ENCODE data around the gene PRDM16. TPM values are rescaled to one million over a fixed set of nuclear protein-coding genes. Genes with fewer than 3 reads are reported as not detected.

Gene PRDM16
- total RNA-seq, 4 donors from 2014 or later = 0.08 to 0.19 (median 0.12) TPM

- Histone ChIP-seq H3K36me3 (peaks cover 0 to 6% (median 0%) of the 10 kb centered on the region in 3 donors), H3K9me3 (no peaks in the 10 kb centered on the region), H3K27me3 (peaks cover 0 to under 1% (median 0%) of the 10 kb centered on the region in 4 donors), H3K4me1 (peaks cover 55 to 99% (median 65%) of the 10 kb centered on the region in 3 donors), H3K27ac (peak overlapping the region; percentile 81 to 84 (median 82)), H3K4me3 (no peak overlapping the region)
- TF ChIP-seq POLR2A (IDR thresholded peaks at IDR 0.05) (no peak), CTCF (IDR thresholded peaks at IDR 0.05) (no peak)
- no peak for DNase-seq
- intact Hi-C loops (cut with DNase I) = no loop called here
- 39 to 43% methylated on average over 6 to 10 of the region's 14 CpGs for WGBS, 2 donors
Measured at GRCh38 chr1:3460672-3461131, 391.7 kb downstream of the PRDM16 start.

- no peak for DNase-seq
- H3K4me1 ChIP-seq = peaks cover 50 to 99% (median 72%) of the 10 kb centered on the region in 3 donors
- intact Hi-C loops (cut with DNase I) = no loop called here
Measured at GRCh38 chr1:3461238-3461933, 392.4 kb downstream of the PRDM16 start.

DNA sequence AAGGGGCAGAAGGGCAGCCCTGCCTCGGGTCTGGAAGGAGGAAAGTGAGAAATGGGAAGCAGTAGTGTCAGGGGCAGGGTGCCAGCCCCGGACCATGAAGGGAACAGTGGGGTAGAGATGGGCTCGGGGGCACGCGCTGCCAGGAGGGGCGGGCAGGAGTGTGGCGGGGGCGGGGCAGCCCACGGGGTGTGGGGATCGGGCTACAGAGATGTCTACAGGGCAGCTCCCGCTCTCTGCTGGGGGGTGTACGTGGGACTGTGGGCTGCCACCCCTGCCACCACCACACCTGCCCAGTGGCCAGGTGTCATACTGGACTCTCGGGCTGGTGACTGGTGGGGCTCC, 392.9 kb downstream of the PRDM16 start:
- DNase-seq = no peak
- WGBS, 2 donors = 74 to 78% methylated on average over 10 to 12 of the region's 13 CpGs
- peaks cover 49 to 99% (median 77%) of the 10 kb centered on the region in 3 donors for H3K4me1 ChIP-seq

More at GRCh38 chr1:3461238-3461933, 392.4 kb downstream of the PRDM16 start:
- Histone ChIP-seq H3K27ac (peak overlapping the region in 2 of 4 donors; percentile 81 to 84), H3K36me3 (peaks cover 0 to 6% (median 0%) of the 10 kb centered on the region in 3 donors), H3K9me3 (no peaks in the 10 kb centered on the region), H3K27me3 (no peaks in the 10 kb centered on the region), H3K4me3 (no peak overlapping the region)
- WGBS, 2 donors = 85 to 90% methylated on average over 8 to 24 of the region's 30 CpGs
- TF ChIP-seq POLR2A (IDR thresholded peaks at IDR 0.05) (no peak), CTCF (IDR thresholded peaks at IDR 0.05) (no peak)

GRCh38 chr1:3462356-3463012, 393.5 kb downstream of the PRDM16 start:
- DNase-seq = no peak
- intact Hi-C loops (cut with DNase I) = no loop called here
- Histone ChIP-seq H3K4me3 (no peak overlapping the region), H3K9me3 (no peaks in the 10 kb centered on the region), H3K36me3 (peaks cover 0 to 6% (median 0%) of the 10 kb centered on the region in 3 donors), H3K4me1 (peaks cover 53 to 99% (median 80%) of the 10 kb centered on the region in 3 donors), H3K27me3 (no peaks in the 10 kb centered on the region), H3K27ac (no peak overlapping the region)
- WGBS, 2 donors = 70 to 91% methylated on average over 2 to 6 of the region's 16 CpGs
- no peak for TF ChIP-seq POLR2A (IDR thresholded peaks at IDR 0.05)
- TF ChIP-seq CTCF (IDR thresholded peaks at IDR 0.05) = no peak

More for the DNA sequence above, 392.9 kb downstream of the PRDM16 start:
- intact Hi-C loops (cut with DNase I) = no loop called here
- no peaks in the 10 kb centered on the region for H3K9me3 ChIP-seq
- no peak overlapping the region for H3K27ac ChIP-seq
- peaks cover 0 to 6% (median 0%) of the 10 kb centered on the region in 3 donors for H3K36me3 ChIP-seq
- no peak for TF ChIP-seq POLR2A (IDR thresholded peaks at IDR 0.05)
- H3K4me3 ChIP-seq = no peak overlapping the region
- H3K27me3 ChIP-seq = no peaks in the 10 kb centered on the region

DNA sequence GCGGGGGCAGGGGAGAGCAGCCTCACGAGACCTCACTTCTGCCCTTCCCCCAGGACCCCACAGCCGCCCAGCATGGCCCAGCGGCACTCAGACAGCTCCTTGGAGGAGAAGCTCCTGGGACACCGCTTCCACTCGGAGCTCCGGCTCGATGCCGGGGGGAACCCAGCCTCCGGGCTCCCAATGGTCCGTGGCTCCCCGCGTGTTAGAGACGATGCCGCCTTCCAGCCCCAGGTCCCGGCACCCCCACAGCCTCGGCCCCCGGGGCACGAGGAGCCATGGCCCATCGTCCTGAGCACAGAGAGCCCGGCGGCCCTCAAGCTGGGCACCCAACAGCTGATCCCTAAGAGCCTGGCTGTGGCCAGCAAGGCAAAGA, 394.0 kb downstream of the PRDM16 start:
- peaks cover 53 to 99% (median 80%) of the 10 kb centered on the region in 3 donors for H3K4me1 ChIP-seq
- no peaks in the 10 kb centered on the region for H3K27me3 ChIP-seq
- H3K4me3 ChIP-seq = no peak overlapping the region
- intact Hi-C loops (cut with DNase I) = no loop called here
- peaks cover 0 to 6% (median 0%) of the 10 kb centered on the region in 3 donors for H3K36me3 ChIP-seq
- no peak overlapping the region for H3K27ac ChIP-seq
- 90% methylated on average over 4 of the region's 22 CpGs; no CpG with 5 or more reads in 1 of the 2 donors for WGBS, 2 donors
- TF ChIP-seq POLR2A (IDR thresholded peaks at IDR 0.05) (no peak), CTCF (IDR thresholded peaks at IDR 0.05) (no peak)
- DNase-seq = no peak
- no peaks in the 10 kb centered on the region for H3K9me3 ChIP-seq
